HG02884 (cell line): ENCODE results near the gene ACSBG1.

ENCODE experiments used
- ATAC-seq: cut with Tn5 transposase; IDR thresholded peaks from one replicate; pipeline ENCODE4 v1.9.1; 2021; ENCODE audit warnings: mild to moderate bottlenecking, moderate library complexity; ENCODE audit not compliant: unreplicated experiment

ACSBG1 gene

DNA sequence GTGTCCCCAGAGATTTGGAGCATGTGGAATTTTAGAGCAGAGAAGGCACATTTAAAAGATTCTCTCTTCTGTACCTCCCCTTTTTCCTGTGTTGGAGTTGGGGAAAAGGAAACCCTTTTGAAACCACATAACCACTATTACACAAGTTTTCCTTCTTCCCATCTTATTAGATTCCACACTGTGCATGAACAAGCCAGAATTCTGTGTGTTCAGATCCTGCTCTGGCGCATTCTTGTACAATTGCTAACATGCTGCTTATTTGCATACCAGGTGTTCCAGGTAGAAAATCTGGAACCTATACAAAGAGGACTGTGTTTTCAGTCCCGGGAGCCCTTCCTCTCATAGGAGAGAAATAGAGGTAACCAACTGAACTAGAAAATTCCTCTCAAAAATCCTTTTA lies 100.6 kb downstream of the ACSBG1 start:
- no peak for ATAC-seq

- no peak for ATAC-seq
Measured at GRCh38 chr15:78131295-78132061, 102.9 kb downstream of the ACSBG1 start, which contains the start of gene CIB2. Gene CIB2, minus strand, starts transcription at chr15:78131445. Its CDS starts 230 bp downstream, at chr15:78131215.

DNA sequence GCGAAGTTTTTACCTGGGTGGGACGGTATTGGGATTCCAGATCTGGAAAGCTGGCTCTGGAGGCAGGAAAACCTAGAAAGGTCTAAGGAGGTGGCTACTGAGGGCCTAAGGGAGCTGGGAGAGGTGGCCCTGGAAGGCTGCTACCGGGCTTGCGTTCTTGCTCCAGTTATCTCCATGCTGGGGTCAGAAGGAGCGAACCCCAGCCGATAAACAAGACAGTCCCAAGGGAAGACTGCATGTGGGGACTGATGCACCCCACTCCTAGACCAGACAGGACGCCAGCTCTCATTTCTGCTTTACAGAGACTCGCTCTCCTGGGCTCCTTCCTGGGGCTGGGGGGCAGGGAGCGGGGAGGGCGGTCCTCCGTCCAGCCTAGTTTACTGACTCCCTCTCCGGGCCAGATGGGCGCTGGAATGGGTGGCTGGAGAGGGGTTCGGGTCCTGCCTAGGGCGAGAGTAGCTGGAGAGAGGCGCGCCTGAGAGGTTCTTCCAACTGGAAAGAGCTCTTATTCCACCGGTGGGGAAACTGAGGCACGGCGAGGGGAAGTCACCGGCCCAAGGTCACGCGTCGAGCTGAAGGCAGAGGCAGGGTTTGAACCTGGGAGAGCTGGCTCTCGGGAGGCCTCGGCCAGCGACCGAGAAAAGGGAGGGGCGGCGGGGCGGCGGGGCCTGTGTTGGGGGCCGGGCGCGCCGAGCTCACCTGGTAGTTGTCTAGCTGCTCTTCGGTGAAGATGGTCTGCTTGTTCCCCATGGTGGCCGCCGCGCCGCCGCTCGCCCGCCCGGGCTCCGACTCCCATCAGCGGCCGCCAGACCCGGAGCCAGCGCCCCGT lies 103.7 kb downstream of the ACSBG1 start:
- no peak for ATAC-seq

- ATAC-seq = no peak
Measured at GRCh38 chr15:78129751-78130287, 104.5 kb downstream of the ACSBG1 start.

GRCh38 chr15:78129077-78129750 lies 105.2 kb downstream of the ACSBG1 start:
- no peak for ATAC-seq

- ATAC-seq = no peak
Measured at GRCh38 chr15:78127882-78128281, 106.5 kb downstream of the ACSBG1 start.

GRCh38 chr15:78125267-78125666 lies 109.1 kb downstream of the ACSBG1 start:
- no peak for ATAC-seq

DNA sequence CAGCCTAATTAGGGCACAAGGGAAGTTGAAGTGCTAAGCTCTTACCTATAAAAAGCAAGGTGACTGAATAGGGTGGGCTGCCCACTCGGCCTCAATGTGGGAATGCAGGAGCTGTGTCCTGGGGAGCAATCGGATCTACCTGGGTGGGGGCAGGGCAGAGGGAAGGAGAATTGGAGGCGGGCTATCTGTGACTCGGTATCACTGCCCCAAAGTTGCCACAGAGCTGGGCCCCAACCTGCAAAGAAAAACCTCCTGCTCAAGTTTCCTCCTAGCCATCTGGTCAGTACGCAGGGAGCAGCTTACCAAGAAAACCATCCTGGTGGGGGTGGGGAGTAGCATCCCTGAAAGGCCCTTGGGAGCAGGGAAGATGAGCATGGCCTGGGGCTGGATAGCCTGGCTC lies 113.8 kb downstream of the ACSBG1 start:
- ATAC-seq = no peak
